Activated naive CD4-positive, alpha-beta T cell treated with anti-CD3 and anti-CD28 coated beads, Interleukin-2, amount 10 ng/mL, durations not matched to agents 7 days and 5 days (primary cell): Measurements from ENCODE around the gene CFAP54.
"Not testable (repeated sequence)": the region's sequence is repeated elsewhere in the genome, so short reads cannot be mapped to it uniquely, and the experiment has no call there.

Experiments
- CTCF ChIA-PET: fragments of 350-600 bp; sonication (Branson Sonifier 250); formaldehyde crosslinking; loops from one replicate; lab custom pipeline; 2021; ENCODE audit warnings: antibody characterized with exemption; lab: Charles Lee
- DNase-seq: peaks from one replicate; pipeline ENCODE4 v3.0.0-alpha.2; 2020
- H3K27ac Mint-ChIP-seq: one replicate; pipeline ENCODE4 v1.8.0; 2021; ENCODE audit warnings: mild to moderate bottlenecking, moderate library complexity, mixed read lengths
- H3K27me3 Mint-ChIP-seq: one replicate; pipeline ENCODE4 v1.8.0; 2021; ENCODE audit warnings: mild to moderate bottlenecking, mixed read lengths
- H3K36me3 Mint-ChIP-seq: one replicate; pipeline ENCODE4 v1.8.0; 2021; ENCODE audit warnings: mixed read lengths
- H3K4me1 Mint-ChIP-seq: one replicate; pipeline ENCODE4 v1.8.0; 2021; ENCODE audit warnings: mixed read lengths
- H3K4me3 Mint-ChIP-seq: one replicate; pipeline ENCODE4 v1.8.0; 2021; ENCODE audit warnings: mild to moderate bottlenecking, moderate library complexity, mixed read lengths
- H3K9me3 Mint-ChIP-seq: one replicate; pipeline ENCODE4 v1.8.0; 2021; ENCODE audit warnings: mixed read lengths

Gene CFAP54

GRCh38 chr12:96658075-96658474, 168.7 kb downstream of the CFAP54 start:
- Mint-ChIP-seq H3K27ac (no peak overlapping the region), H3K9me3 (no peaks in the 10 kb centered on the region), H3K27me3 (no peaks in the 10 kb centered on the region), H3K4me3 (no peak overlapping the region), H3K36me3 (no peaks in the 10 kb centered on the region), H3K4me1 (no peaks in the 10 kb centered on the region)
- CTCF ChIA-PET = no interaction called here
- DNase-seq = no peak

GRCh38 chr12:96669786-96670185, 180.4 kb downstream of the CFAP54 start:
- H3K4me1 Mint-ChIP-seq = no peaks in the 10 kb centered on the region
- DNase-seq = no peak
- H3K36me3 Mint-ChIP-seq = no peaks in the 10 kb centered on the region
- H3K27me3 Mint-ChIP-seq = no peaks in the 10 kb centered on the region
- H3K4me3 Mint-ChIP-seq = no peak overlapping the region
- CTCF ChIA-PET = no interaction called here
- no peaks in the 10 kb centered on the region for H3K9me3 Mint-ChIP-seq
- H3K27ac Mint-ChIP-seq = no peak overlapping the region

GRCh38 chr12:96670334-96670899, 181.0 kb downstream of the CFAP54 start:
- Mint-ChIP-seq H3K27ac (no peak overlapping the region), H3K9me3 (no peaks in the 10 kb centered on the region), H3K4me1 (no peaks in the 10 kb centered on the region), H3K4me3 (no peak overlapping the region), H3K27me3 (no peaks in the 10 kb centered on the region), H3K36me3 (no peaks in the 10 kb centered on the region)
- no peak for DNase-seq
- CTCF ChIA-PET = no interaction called here

GRCh38 chr12:96675519-96675918, 186.1 kb downstream of the CFAP54 start:
- DNase-seq, H3K4me3 Mint-ChIP-seq, H3K27ac Mint-ChIP-seq, H3K9me3 Mint-ChIP-seq, H3K36me3 Mint-ChIP-seq, H3K27me3 Mint-ChIP-seq, CTCF ChIA-PET, H3K4me1 Mint-ChIP-seq: not testable (repeated sequence)

GRCh38 chr12:96677363-96677762, 188.0 kb downstream of the CFAP54 start:
- CTCF ChIA-PET = no interaction called here
- no peaks in the 10 kb centered on the region for H3K36me3 Mint-ChIP-seq
- H3K27ac Mint-ChIP-seq = peak overlapping the region; percentile 6
- no peak overlapping the region for H3K4me3 Mint-ChIP-seq
- no peaks in the 10 kb centered on the region for H3K9me3 Mint-ChIP-seq
- peaks cover 4% of the 10 kb centered on the region for H3K27me3 Mint-ChIP-seq
- no peak for DNase-seq
- H3K4me1 Mint-ChIP-seq = no peaks in the 10 kb centered on the region

GRCh38 chr12:96687719-96688118, 198.3 kb downstream of the CFAP54 start:
- no peak for DNase-seq
- H3K27ac Mint-ChIP-seq = no peak overlapping the region
- CTCF ChIA-PET = no interaction called here
- H3K36me3 Mint-ChIP-seq = no peaks in the 10 kb centered on the region
- no peaks in the 10 kb centered on the region for H3K4me1 Mint-ChIP-seq
- no peak overlapping the region for H3K4me3 Mint-ChIP-seq
- H3K9me3 Mint-ChIP-seq = no peaks in the 10 kb centered on the region
- H3K27me3 Mint-ChIP-seq = peaks cover 8% of the 10 kb centered on the region

GRCh38 chr12:96698521-96698920, 209.1 kb downstream of the CFAP54 start:
- no peak overlapping the region for H3K4me3 Mint-ChIP-seq
- H3K27ac Mint-ChIP-seq = no peak overlapping the region
- no peaks in the 10 kb centered on the region for H3K36me3 Mint-ChIP-seq
- no peak for DNase-seq
- CTCF ChIA-PET = no interaction called here
- peaks cover 16% of the 10 kb centered on the region for H3K27me3 Mint-ChIP-seq
- no peaks in the 10 kb centered on the region for H3K9me3 Mint-ChIP-seq
- H3K4me1 Mint-ChIP-seq = no peaks in the 10 kb centered on the region

GRCh38 chr12:96698965-96699364, 209.6 kb downstream of the CFAP54 start:
- H3K9me3 Mint-ChIP-seq = no peaks in the 10 kb centered on the region
- DNase-seq = no peak
- H3K27ac Mint-ChIP-seq = no peak overlapping the region
- no peaks in the 10 kb centered on the region for H3K36me3 Mint-ChIP-seq
- H3K4me3 Mint-ChIP-seq = no peak overlapping the region
- H3K27me3 Mint-ChIP-seq = peaks cover 16% of the 10 kb centered on the region
- no peaks in the 10 kb centered on the region for H3K4me1 Mint-ChIP-seq
- CTCF ChIA-PET = no interaction called here

GRCh38 chr12:96701856-96702255, 212.5 kb downstream of the CFAP54 start:
- no peaks in the 10 kb centered on the region for H3K4me1 Mint-ChIP-seq
- peaks cover 11% of the 10 kb centered on the region for H3K27me3 Mint-ChIP-seq
- DNase-seq = no peak
- H3K9me3 Mint-ChIP-seq = no peaks in the 10 kb centered on the region
- H3K36me3 Mint-ChIP-seq = no peaks in the 10 kb centered on the region
- H3K27ac Mint-ChIP-seq = no peak overlapping the region
- H3K4me3 Mint-ChIP-seq = no peak overlapping the region
- CTCF ChIA-PET = no interaction called here

GRCh38 chr12:96710127-96710745, 220.9 kb downstream of the CFAP54 start:
- DNase-seq = no peak
- H3K4me3 Mint-ChIP-seq = no peak overlapping the region
- CTCF ChIA-PET = no interaction called here
- no peak overlapping the region for H3K27ac Mint-ChIP-seq
- H3K4me1 Mint-ChIP-seq = no peaks in the 10 kb centered on the region
- H3K36me3 Mint-ChIP-seq = no peaks in the 10 kb centered on the region
- no peaks in the 10 kb centered on the region for H3K9me3 Mint-ChIP-seq
- peaks cover 6% of the 10 kb centered on the region for H3K27me3 Mint-ChIP-seq

- CTCF ChIA-PET = interaction anchor here (1.0 to 1.4 kb wide), 2 partner anchors 9 to 274 kb away, joined by 3 to 5 read pairs; no protein-coding TSS in a partner anchor
- Mint-ChIP-seq H3K9me3 (no peaks in the 10 kb centered on the region), H3K4me1 (no peaks in the 10 kb centered on the region), H3K27ac (no peak overlapping the region), H3K4me3 (no peak overlapping the region), H3K36me3 (no peaks in the 10 kb centered on the region), H3K27me3 (peaks cover 6% of the 10 kb centered on the region)
- DNase-seq = no peak
Observed at GRCh38 chr12:96711364-96711763, 222.0 kb downstream of the CFAP54 start.

- CTCF ChIA-PET = no interaction called here
Observed at GRCh38 chr12:96714199-96714598, 224.8 kb downstream of the CFAP54 start.

GRCh38 chr12:96719660-96720362, 230.4 kb downstream of the CFAP54 start:
- CTCF ChIA-PET = interaction anchor here (0.7 to 2.4 kb wide), 2 partner anchors 8 to 265 kb away, joined by 3 to 8 read pairs; no protein-coding TSS in a partner anchor
- H3K4me1 Mint-ChIP-seq = peaks cover 14% of the 10 kb centered on the region
- peak; percentile 46 for DNase-seq
- H3K27ac Mint-ChIP-seq = peak overlapping the region; percentile 94
- no peaks in the 10 kb centered on the region for H3K27me3 Mint-ChIP-seq
- H3K4me3 Mint-ChIP-seq = peak overlapping the region; percentile 84
- no peaks in the 10 kb centered on the region for H3K36me3 Mint-ChIP-seq
- H3K9me3 Mint-ChIP-seq = no peaks in the 10 kb centered on the region

More at GRCh38 chr12:96714199-96714598, 224.8 kb downstream of the CFAP54 start:
- Mint-ChIP-seq H3K4me3 (no peak overlapping the region), H3K4me1 (peaks cover under 1% of the 10 kb centered on the region), H3K36me3 (no peaks in the 10 kb centered on the region), H3K27ac (no peak overlapping the region), H3K9me3 (no peaks in the 10 kb centered on the region), H3K27me3 (peaks cover 6% of the 10 kb centered on the region)
- DNase-seq = no peak

- H3K4me1 Mint-ChIP-seq = peaks cover 14% of the 10 kb centered on the region
- CTCF ChIA-PET = interaction anchor here (0.6 to 2.4 kb wide), 3 partner anchors 9 to 265 kb away, joined by 3 to 8 read pairs (median 3); no protein-coding TSS in a partner anchor
- H3K27me3 Mint-ChIP-seq = no peaks in the 10 kb centered on the region
- no peaks in the 10 kb centered on the region for H3K9me3 Mint-ChIP-seq
- H3K36me3 Mint-ChIP-seq = no peaks in the 10 kb centered on the region
- H3K27ac Mint-ChIP-seq = peak overlapping the region; percentile 94
- H3K4me3 Mint-ChIP-seq = peak overlapping the region; percentile 84
- peak; percentile 53 for DNase-seq
Observed at GRCh38 chr12:96720363-96720705, 231.0 kb downstream of the CFAP54 start.

GRCh38 chr12:96729466-96729865, 240.1 kb downstream of the CFAP54 start:
- H3K4me1 Mint-ChIP-seq, H3K4me3 Mint-ChIP-seq, H3K27ac Mint-ChIP-seq, H3K27me3 Mint-ChIP-seq, CTCF ChIA-PET, DNase-seq, H3K9me3 Mint-ChIP-seq, H3K36me3 Mint-ChIP-seq: not testable (repeated sequence)
